PC-9 (cell line): ENCODE measurements around the gene CWC22.

Experiments used
- EZH2 ChIP-seq: fragments of 200-600 bp; sonication (generic); IDR thresholded peaks from 2 replicates; pipeline ENCODE4 v1.8.0; 2017; ENCODE audit warnings: antibody characterized with exemption, low read depth
- TF ChIP-seq, protein P1 (sequence below): fragments of 200-600 bp; sonication (generic); conservative IDR thresholded peaks from 2 replicates; pipeline ENCODE4 v1.6.1; 2017; ENCODE audit warnings: mixed run types, antibody characterized with exemption, mild to moderate bottlenecking, moderate library complexity

DNA sequence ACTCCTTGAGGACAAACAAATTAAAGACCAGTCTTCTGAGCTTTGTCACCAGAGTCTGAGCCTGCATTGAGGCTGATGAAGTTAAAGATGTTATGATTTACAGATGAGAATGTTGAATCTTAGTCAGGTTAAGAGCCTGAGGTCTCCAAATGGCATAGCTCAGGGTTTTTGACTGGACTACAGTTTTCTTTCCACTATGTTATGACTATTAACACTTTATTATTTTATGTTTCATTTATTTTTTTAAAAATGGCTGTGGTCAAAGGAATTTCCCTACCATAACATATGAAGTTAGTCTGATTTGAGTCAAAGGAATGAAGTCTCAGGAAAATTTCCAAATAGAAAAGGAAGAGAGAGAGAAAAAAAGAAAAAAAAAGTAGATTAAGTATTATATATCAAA lies 39.7 kb upstream of the CWC22 start:
- TF ChIP-seq, protein P1, sequence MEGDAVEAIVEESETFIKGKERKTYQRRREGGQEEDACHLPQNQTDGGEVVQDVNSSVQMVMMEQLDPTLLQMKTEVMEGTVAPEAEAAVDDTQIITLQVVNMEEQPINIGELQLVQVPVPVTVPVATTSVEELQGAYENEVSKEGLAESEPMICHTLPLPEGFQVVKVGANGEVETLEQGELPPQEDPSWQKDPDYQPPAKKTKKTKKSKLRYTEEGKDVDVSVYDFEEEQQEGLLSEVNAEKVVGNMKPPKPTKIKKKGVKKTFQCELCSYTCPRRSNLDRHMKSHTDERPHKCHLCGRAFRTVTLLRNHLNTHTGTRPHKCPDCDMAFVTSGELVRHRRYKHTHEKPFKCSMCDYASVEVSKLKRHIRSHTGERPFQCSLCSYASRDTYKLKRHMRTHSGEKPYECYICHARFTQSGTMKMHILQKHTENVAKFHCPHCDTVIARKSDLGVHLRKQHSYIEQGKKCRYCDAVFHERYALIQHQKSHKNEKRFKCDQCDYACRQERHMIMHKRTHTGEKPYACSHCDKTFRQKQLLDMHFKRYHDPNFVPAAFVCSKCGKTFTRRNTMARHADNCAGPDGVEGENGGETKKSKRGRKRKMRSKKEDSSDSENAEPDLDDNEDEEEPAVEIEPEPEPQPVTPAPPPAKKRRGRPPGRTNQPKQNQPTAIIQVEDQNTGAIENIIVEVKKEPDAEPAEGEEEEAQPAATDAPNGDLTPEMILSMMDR: no peak
- no peak for TF ChIP-seq EZH2
